ENCODE measurements around the gene TENM3.

- no peak for TF ChIP-seq CTCF (IDR thresholded peaks at IDR 0.05)
- TF ChIP-seq ZFX (IDR thresholded peaks at IDR 0.05; ENCODE audit: borderline replicate concordance) = no peak
Observed at GRCh38 chr4:182832352-182833120, 589.3 kb downstream of the TENM3 start.
